SK-N-MC (cell line): ENCODE results near the gene IL17RA.

Source experiments
- EZH2 ChIP-seq: fragments of 200-600 bp; sonication (generic); IDR thresholded peaks from one replicate; pipeline ENCODE4 v1.6.1; 2017; ENCODE audit warnings: antibody characterized with exemption
- FOXP2 ChIP-seq: optimal IDR thresholded peaks from 2 replicates; pipeline ENCODE3; 2011; ENCODE audit warnings: mild to moderate bottlenecking, moderate library complexity; ENCODE audit not compliant: insufficient read depth; ENCODE audit errors: extremely low read length, control extremely low read depth

DNA sequence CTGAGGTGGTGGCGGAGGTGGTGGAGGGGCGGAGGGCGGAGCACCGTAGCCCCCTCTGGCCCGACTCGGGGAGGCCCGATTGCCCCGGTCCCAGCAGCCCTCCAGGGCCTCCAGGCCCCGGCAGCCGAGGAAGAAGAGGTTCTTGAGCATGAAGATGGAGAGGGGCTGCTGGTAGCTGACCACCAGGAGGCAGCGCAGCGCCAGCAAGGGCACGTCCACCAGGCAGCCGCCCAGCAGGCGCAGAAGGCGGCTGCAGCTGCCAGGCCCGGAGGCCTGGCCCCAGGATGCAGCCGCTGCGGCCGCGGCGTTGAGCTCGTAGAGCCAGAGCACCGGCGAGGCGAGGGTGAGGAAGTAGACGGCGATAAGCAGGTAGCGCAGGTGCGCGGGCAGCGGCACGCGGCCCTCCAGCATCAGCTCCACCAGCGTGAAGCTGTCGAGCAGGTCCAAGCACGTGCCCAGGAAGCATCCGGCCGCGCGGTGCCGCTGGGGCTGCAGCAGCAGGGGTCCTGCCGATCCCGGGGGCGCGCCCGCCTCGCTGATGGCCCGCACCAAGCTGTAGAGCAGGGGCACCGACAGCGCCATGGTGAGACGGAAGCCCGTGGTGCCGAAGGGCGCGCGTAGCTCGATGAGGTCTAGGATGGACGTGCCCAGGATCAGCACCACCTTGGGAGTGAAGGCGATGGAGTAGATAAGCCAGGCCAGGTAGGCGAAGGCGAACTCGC is 34.8 kb downstream of the IL17RA start:
- TF ChIP-seq FOXP2 (no peak), EZH2 (no peak)
